Neural crest cell (in vitro differentiated cells): Measurements from ENCODE around the gene CEBPB. TPM values are rescaled to one million over a fixed set of nuclear protein-coding genes. Genes with fewer than 3 reads are reported as not detected.

Source experiments
- DNase-seq: peaks from one replicate; pipeline ENCODE4 v3.0.0; 2021; ENCODE audit warnings: low read depth, mixed read lengths, low spot score
- H3K27ac Mint-ChIP-seq: one replicate; pipeline ENCODE4 v1.8.0; 2021; ENCODE audit warnings: mild to moderate bottlenecking, mixed read lengths; ENCODE audit not compliant: unreplicated experiment
- H3K27me3 Mint-ChIP-seq: 2 replicates; pipeline ENCODE4 v1.8.0; 2021; ENCODE audit warnings: low read depth, mild to moderate bottlenecking, mixed read lengths
- H3K36me3 Mint-ChIP-seq: 2 replicates; pipeline ENCODE4 v1.8.0; 2021; ENCODE audit warnings: low read depth, mild to moderate bottlenecking, mixed read lengths
- H3K4me1 Mint-ChIP-seq: 2 replicates; pipeline ENCODE4 v1.8.0; 2021; ENCODE audit warnings: mixed read lengths
- H3K4me3 Mint-ChIP-seq: one replicate; pipeline ENCODE4 v1.8.0; 2021; ENCODE audit warnings: mild to moderate bottlenecking, mixed read lengths
- H3K9me3 Mint-ChIP-seq: 2 replicates; pipeline ENCODE4 v1.8.0; 2021; ENCODE audit warnings: mixed read lengths
- CTCF ChIP-seq: fragments of 200-600 bp; sonication (generic); conservative IDR thresholded peaks from 2 replicates; pipeline ENCODE4 v1.5.0; 2021; ENCODE audit warnings: antibody characterized with exemption, mild to moderate bottlenecking
- total RNA-seq: library from RNA; stranded (reverse); gene quantifications from 2 replicates; pipeline ENCODE4 v1.2.1, GENCODE V29; 2021

The CEBPB gene
- total RNA-seq, 1 donor from 2014 or later = 7.6 TPM

GRCh38 chr20:50233325-50234212 is 42.9 kb downstream of the CEBPB start:
- no peak for TF ChIP-seq CTCF
- Mint-ChIP-seq H3K4me3 (no peak overlapping the region), H3K4me1 (peaks cover 9% of the 10 kb centered on the region)

GRCh38 chr20:50234288-50234687 is 43.7 kb downstream of the CEBPB start:
- no peak overlapping the region for H3K4me3 Mint-ChIP-seq
- no peaks in the 10 kb centered on the region for H3K9me3 Mint-ChIP-seq
- no peak for DNase-seq
- no peak overlapping the region for H3K27ac Mint-ChIP-seq
- H3K36me3 Mint-ChIP-seq = no peaks in the 10 kb centered on the region
- no peak for TF ChIP-seq CTCF
- peaks cover 2% of the 10 kb centered on the region for H3K27me3 Mint-ChIP-seq
- peaks cover 12% of the 10 kb centered on the region for H3K4me1 Mint-ChIP-seq

More at GRCh38 chr20:50233325-50234212, 42.9 kb downstream of the CEBPB start:
- peaks cover 2% of the 10 kb centered on the region for H3K27me3 Mint-ChIP-seq
- no peaks in the 10 kb centered on the region for H3K9me3 Mint-ChIP-seq
- no peak for DNase-seq
- no peaks in the 10 kb centered on the region for H3K36me3 Mint-ChIP-seq
- no peak overlapping the region for H3K27ac Mint-ChIP-seq

GRCh38 chr20:50237349-50237748 is 46.7 kb downstream of the CEBPB start:
- no peaks in the 10 kb centered on the region for H3K36me3 Mint-ChIP-seq
- no peak for TF ChIP-seq CTCF
- no peak for DNase-seq
- H3K9me3 Mint-ChIP-seq = no peaks in the 10 kb centered on the region
- peaks cover 16% of the 10 kb centered on the region for H3K4me1 Mint-ChIP-seq
- no peak overlapping the region for H3K27ac Mint-ChIP-seq
- no peaks in the 10 kb centered on the region for H3K27me3 Mint-ChIP-seq
- no peak overlapping the region for H3K4me3 Mint-ChIP-seq

- Mint-ChIP-seq H3K4me3 (no peak overlapping the region), H3K9me3 (no peaks in the 10 kb centered on the region), H3K36me3 (no peaks in the 10 kb centered on the region), H3K27me3 (no peaks in the 10 kb centered on the region), H3K4me1 (peaks cover 21% of the 10 kb centered on the region), H3K27ac (no peak overlapping the region)
- no peak for TF ChIP-seq CTCF
- DNase-seq = no peak
Observed at GRCh38 chr20:50238081-50238800, 47.6 kb downstream of the CEBPB start.

GRCh38 chr20:50240092-50240491 is 49.5 kb downstream of the CEBPB start:
- no peak for DNase-seq
- TF ChIP-seq CTCF = no peak
- Mint-ChIP-seq H3K36me3 (no peaks in the 10 kb centered on the region), H3K4me3 (no peak overlapping the region), H3K4me1 (peaks cover 26% of the 10 kb centered on the region), H3K9me3 (no peaks in the 10 kb centered on the region), H3K27me3 (no peaks in the 10 kb centered on the region), H3K27ac (no peak overlapping the region)
